ENCODE measurements around the gene POLDIP3.
A peak's percentile ranks its signal among the peaks of the same experiment; 100 is the strongest.
"Not testable (repeated sequence)": the region's sequence is repeated elsewhere in the genome, so short reads cannot be mapped to it uniquely, and the experiment has no call there.

POLDIP3 gene

DNA sequence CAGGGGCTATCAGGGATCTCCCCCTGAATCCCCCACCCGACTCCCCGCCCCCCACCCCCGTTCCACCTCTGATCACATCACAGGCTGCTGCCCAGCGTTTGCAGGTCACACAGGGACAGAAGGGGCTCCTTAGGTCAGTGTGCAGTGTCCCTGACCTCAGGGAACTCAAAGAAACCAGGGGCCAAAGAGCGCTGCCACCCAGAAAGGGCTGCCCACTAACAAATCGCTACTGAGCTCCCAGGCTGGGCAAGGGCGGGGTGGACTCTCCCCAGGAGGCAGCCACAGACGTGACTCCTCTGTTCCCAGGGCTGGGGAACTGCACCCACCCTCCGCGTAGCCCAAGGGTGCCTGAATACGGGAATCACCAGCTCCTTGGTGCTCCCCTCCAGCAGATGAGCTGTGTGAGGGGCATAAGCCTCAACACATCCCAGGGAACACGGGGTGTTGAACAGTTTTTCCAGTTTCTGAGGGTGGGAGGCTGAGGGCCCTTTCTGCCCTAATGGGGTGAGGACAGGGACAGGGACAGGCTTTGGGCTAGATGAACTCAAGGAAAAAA, 9.9 kb upstream of the POLDIP3 start:
- H3K4me3 ChIP-seq (ENCODE audit: low read length): no peak overlapping the region
- H3K4me1 ChIP-seq (ENCODE audit: control insufficient read depth, insufficient read depth, low read length): peaks cover 29% of the 10 kb centered on the region
- H3K27me3 ChIP-seq (ENCODE audit: control insufficient read depth, insufficient read depth, low read length): no peaks in the 10 kb centered on the region
- H3K9ac ChIP-seq (ENCODE audit: low read depth, low read length): no peak overlapping the region
- peaks cover 64% of the 10 kb centered on the region for H3K36me3 ChIP-seq (ENCODE audit: insufficient read depth, low read length)
- no peaks in the 10 kb centered on the region for H3K9me3 ChIP-seq (replicated peaks; ENCODE audit: low read length)
- H3K4me2 ChIP-seq (ENCODE audit: low read length): no peak overlapping the region

DNA sequence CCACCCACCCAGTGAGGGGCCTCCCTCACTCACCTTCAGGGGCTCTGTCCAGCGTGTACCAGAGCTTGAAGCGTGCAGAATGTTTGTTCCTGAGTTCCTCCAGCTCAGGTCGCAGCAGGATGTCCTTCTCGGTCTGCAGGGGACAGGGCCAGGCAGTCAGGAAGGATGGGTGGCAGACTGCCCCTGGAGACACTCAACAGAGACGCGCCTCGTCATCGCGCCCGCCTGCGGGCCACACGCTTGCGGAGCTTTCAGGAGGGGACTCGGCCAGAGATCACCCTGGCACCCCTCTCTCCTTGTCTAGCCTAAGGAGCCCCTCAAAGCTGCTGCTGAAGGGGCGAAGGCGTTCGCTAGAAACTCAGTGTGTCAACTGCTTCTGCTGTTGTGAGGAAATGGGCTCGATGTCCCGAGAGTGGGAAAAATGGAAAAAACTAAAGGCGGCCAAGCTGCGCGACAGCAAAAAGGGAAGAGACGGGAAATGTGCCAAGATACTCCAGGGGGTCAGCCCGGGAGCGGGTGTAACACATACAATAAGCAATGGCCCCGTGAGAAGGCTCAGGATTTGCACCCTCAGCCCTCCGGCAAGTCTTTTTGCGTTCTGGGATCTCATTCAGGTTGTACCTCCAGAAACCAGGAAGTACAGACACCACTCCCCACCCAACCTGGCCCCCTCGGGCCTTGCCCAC, 9.2 kb upstream of the POLDIP3 start:
- H3K27me3 ChIP-seq (ENCODE audit: control insufficient read depth, insufficient read depth, low read length): no peaks in the 10 kb centered on the region
- H3K9ac ChIP-seq (ENCODE audit: low read depth, low read length): no peak overlapping the region
- H3K4me1 ChIP-seq (ENCODE audit: control insufficient read depth, insufficient read depth, low read length): peaks cover 29% of the 10 kb centered on the region
- no peak overlapping the region for H3K4me2 ChIP-seq (ENCODE audit: low read length)
- H3K9me3 ChIP-seq (replicated peaks; ENCODE audit: low read length): no peaks in the 10 kb centered on the region
- H3K36me3 ChIP-seq (ENCODE audit: insufficient read depth, low read length): peaks cover 66% of the 10 kb centered on the region
- H3K4me3 ChIP-seq (ENCODE audit: low read length): no peak overlapping the region

DNA sequence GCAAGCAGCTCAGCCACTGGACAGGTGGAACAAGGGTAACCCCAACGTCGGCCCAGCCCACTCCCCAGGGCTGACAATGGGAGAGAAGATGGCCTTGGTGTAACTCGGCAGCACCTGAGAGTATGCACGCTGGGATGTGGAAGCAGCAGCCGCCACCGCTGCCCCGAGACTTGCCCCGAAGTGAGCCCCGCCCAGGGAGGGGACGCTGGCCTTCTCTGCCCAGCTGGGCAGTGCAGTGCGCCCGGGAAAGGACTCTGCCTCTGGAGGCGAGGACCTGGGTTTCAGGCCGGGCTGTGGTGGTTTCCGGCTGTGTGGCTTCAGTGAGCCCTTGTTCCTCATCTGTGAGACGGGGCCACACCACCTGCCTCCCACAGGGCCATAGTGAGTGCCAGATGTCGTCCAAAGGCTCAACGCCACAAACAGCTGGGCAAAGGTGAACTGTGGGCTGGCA, 8.6 kb upstream of the POLDIP3 start:
- H3K9me3 ChIP-seq (replicated peaks; ENCODE audit: low read length): no peaks in the 10 kb centered on the region
- peaks cover 63% of the 10 kb centered on the region for H3K36me3 ChIP-seq (ENCODE audit: insufficient read depth, low read length)
- H3K27me3 ChIP-seq (ENCODE audit: control insufficient read depth, insufficient read depth, low read length): no peaks in the 10 kb centered on the region
- no peak overlapping the region for H3K4me3 ChIP-seq (ENCODE audit: low read length)
- no peak overlapping the region for H3K9ac ChIP-seq (ENCODE audit: low read depth, low read length)
- H3K4me2 ChIP-seq (ENCODE audit: low read length): no peak overlapping the region
- peaks cover 29% of the 10 kb centered on the region for H3K4me1 ChIP-seq (ENCODE audit: control insufficient read depth, insufficient read depth, low read length)

DNA sequence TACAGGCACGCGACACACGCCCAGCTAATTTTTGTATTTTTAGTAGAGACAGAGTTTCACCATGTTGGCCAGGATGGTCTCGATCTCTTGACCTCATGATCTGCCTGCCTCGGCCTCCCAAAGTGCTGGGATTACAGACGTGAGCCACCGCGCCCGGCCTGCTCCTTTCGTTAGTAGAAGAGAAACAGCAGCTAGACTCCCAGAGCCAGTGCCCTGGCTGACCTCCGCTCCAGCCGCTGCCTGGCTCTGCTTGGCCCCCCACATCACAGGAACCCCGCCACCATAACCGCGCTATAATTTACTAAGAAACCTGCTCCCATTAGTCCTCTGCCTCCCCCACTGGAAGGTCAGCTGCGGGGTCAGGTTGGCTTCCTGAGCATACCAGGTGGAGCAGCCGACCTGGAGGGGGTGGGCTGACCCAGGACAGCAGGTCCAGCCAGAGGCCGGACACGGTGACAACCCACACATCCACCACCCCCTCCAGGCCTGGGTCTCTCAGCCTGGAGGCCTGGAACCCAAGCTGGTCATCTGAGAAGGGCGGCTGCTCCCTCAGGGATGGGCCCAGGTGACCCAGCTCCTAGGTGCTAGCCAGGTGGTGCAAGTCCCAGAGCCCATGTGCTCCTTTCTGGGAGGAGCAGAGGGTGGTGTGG, 7.5 kb upstream of the POLDIP3 start:
- H3K9me3 ChIP-seq (replicated peaks; ENCODE audit: low read length): no peaks in the 10 kb centered on the region
- H3K4me2 ChIP-seq (ENCODE audit: low read length): no peak overlapping the region
- H3K4me3 ChIP-seq (ENCODE audit: low read length): no peak overlapping the region
- peaks cover 29% of the 10 kb centered on the region for H3K4me1 ChIP-seq (ENCODE audit: control insufficient read depth, insufficient read depth, low read length)
- H3K9ac ChIP-seq (ENCODE audit: low read depth, low read length): no peak overlapping the region
- H3K27me3 ChIP-seq (ENCODE audit: control insufficient read depth, insufficient read depth, low read length): no peaks in the 10 kb centered on the region
- H3K36me3 ChIP-seq (ENCODE audit: insufficient read depth, low read length): peaks cover 52% of the 10 kb centered on the region

DNA sequence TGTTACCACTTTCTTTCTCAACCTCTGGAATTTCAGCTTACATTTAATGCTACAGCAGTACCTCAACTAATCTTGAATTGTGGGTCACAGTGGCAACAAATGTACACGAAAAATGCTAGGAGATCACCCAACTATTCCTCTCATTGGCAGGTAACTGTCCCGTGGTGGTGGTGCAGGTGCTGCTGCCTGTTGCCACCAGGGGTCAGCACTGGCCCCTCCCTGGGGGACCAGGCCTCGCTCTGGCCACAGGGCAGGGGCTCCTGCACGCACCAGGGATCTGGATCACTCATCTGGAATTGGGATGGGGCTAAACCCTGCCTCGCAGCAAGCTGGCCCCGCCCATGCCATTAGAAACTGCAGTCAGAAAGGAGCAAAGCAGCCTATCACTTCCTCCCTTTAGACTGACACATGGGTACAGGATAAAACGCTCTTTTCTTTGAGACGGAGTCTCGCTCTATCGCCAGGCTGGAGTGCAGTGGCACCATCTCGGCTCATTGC, 6.9 kb upstream of the POLDIP3 start:
- peaks cover 46% of the 10 kb centered on the region for H3K36me3 ChIP-seq (ENCODE audit: insufficient read depth, low read length)
- no peaks in the 10 kb centered on the region for H3K9me3 ChIP-seq (replicated peaks; ENCODE audit: low read length)
- H3K4me2 ChIP-seq (ENCODE audit: low read length): peak overlapping the region; percentile 62
- H3K27me3 ChIP-seq (ENCODE audit: control insufficient read depth, insufficient read depth, low read length): no peaks in the 10 kb centered on the region
- peaks cover 29% of the 10 kb centered on the region for H3K4me1 ChIP-seq (ENCODE audit: control insufficient read depth, insufficient read depth, low read length)
- H3K4me3 ChIP-seq (ENCODE audit: low read length): peak overlapping the region; percentile 43
- H3K9ac ChIP-seq (ENCODE audit: low read depth, low read length): peak overlapping the region; percentile 44

DNA sequence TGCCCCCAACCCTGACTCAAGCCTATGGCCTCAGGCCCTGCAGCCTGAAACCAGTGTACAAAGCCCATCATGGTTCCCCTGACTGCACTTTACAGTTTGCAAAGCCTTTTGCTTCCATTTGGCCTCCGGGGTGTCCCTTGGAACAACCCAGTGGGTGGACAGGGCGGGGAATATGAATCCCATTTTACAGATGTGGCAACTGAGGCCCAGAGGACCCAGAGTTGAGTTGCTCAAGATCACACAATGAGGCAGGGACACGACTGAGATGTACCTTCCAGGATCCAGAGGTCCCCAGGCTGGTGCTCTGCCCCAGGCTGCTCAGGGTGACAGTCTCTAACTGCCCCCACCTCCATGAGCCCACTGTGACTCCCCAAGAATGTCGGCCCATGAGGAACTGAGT, 5.4 kb upstream of the POLDIP3 start:
- no peaks in the 10 kb centered on the region for H3K9me3 ChIP-seq (replicated peaks; ENCODE audit: low read length)
- H3K36me3 ChIP-seq (ENCODE audit: insufficient read depth, low read length): peaks cover 35% of the 10 kb centered on the region
- no peak overlapping the region for H3K4me3 ChIP-seq (ENCODE audit: low read length)
- peak overlapping the region; percentile 62 for H3K4me2 ChIP-seq (ENCODE audit: low read length)
- peak overlapping the region; percentile 33 for H3K9ac ChIP-seq (ENCODE audit: low read depth, low read length)
- peaks cover 37% of the 10 kb centered on the region for H3K4me1 ChIP-seq (ENCODE audit: control insufficient read depth, insufficient read depth, low read length)
- no peaks in the 10 kb centered on the region for H3K27me3 ChIP-seq (ENCODE audit: control insufficient read depth, insufficient read depth, low read length)

DNA sequence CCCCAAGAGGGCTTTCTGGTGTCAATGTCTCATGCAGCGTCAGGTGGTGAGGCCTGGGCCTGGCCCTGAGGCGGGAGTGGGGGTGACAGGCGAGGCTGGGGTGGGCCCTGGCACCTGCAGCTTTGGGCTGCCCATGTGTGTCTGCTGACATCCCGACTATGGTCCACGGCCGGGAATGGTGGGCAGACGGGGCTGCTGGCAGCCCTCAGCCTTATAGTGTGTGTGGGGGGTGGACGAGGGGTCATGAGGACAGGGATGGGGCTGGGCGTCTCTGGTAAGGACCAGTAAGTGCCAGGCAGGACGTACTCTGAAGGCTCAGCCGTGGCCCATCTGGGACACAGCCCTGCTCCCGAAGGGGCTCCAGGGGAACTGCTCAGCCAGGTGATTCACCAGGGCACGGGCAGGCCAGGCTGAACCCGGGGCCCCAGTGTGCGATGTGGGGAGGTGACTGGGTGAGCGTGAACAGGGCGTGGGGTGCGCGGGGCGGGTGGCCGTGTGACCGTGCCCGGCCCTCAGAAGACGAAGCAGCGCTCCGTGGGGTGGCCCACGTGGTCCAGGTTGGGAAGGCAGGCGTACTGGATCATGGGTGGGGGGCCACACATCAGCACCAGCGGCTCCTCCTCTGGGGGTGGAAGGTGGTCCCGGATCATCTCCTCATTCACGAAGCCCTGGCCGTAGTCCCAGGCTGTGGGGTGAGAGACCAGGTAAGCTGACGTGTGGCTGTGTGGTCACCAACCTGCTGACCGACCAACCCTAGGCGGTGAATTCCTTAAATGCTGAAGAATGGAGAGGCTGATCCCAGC, 4.8 kb upstream of the POLDIP3 start:
- no peaks in the 10 kb centered on the region for H3K9me3 ChIP-seq (replicated peaks; ENCODE audit: low read length)
- H3K4me1 ChIP-seq (ENCODE audit: control insufficient read depth, insufficient read depth, low read length): peaks cover 37% of the 10 kb centered on the region
- H3K4me2 ChIP-seq (ENCODE audit: low read length): no peak overlapping the region
- no peak overlapping the region for H3K9ac ChIP-seq (ENCODE audit: low read depth, low read length)
- peaks cover 35% of the 10 kb centered on the region for H3K36me3 ChIP-seq (ENCODE audit: insufficient read depth, low read length)
- no peaks in the 10 kb centered on the region for H3K27me3 ChIP-seq (ENCODE audit: control insufficient read depth, insufficient read depth, low read length)
- no peak overlapping the region for H3K4me3 ChIP-seq (ENCODE audit: low read length)

DNA sequence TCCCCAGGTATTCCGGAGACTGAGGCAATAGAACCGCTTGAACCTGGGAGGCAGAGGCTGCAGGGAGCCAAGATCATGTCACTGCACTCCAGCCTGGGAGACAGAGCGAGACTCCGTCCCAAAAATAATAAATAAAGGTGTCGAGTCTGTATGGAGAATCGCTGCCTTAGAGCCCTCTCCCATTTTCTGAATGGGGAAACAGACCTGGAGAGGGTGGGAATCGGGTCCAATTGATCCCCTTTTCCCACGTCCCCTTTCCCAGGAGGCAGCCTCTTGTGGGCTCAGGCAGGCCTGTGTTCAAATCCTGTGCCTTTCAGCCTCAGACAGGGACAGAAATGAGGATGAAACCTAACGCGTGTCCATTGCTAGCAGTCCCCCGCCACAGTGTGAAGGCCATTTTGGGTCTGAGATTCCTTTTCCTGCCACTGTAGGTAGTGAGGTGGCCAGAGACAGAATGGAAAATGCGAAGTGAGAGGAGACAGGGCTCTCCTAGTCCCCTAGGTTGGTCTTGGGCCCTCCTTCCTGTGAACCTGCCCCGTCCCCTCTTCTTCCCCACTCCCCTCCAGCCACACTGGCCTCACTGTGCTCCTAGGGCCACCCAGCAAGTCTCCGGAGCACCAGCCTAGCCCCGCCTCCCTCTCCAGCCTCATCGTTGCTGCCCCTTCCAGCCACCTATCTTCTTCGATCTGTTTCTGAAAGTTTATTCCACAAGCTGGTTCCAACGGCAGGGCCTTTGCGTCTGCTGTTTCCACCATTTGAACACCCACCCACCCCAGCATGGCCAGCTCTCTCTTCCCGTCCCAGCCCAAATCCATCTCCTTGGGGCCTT, 2.7 kb upstream of the POLDIP3 start:
- H3K27me3 ChIP-seq (ENCODE audit: control insufficient read depth, insufficient read depth, low read length): no peaks in the 10 kb centered on the region
- H3K9me3 ChIP-seq (replicated peaks; ENCODE audit: low read length): no peaks in the 10 kb centered on the region
- no peak overlapping the region for H3K9ac ChIP-seq (ENCODE audit: low read depth, low read length)
- no peak overlapping the region for H3K4me2 ChIP-seq (ENCODE audit: low read length)
- H3K4me1 ChIP-seq (ENCODE audit: control insufficient read depth, insufficient read depth, low read length): peaks cover 43% of the 10 kb centered on the region
- no peak overlapping the region for H3K4me3 ChIP-seq (ENCODE audit: low read length)
- H3K36me3 ChIP-seq (ENCODE audit: insufficient read depth, low read length): peaks cover 25% of the 10 kb centered on the region

DNA sequence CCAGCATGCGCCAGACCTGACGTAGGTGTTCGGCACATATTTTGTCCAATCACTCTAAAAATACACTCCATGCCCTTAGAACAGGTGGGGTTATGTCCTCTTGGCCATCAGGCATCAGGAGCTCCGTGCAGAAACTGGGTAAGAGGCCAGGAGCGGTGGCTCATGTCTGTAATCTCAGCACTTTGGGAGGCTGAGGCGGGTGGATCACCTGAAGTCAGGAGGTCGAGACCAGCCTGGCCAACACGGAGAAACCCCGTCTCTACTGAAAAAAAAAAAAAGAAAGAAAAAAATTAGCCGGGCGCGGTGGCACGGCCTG, 1.1 kb upstream of the POLDIP3 start:
- Histone ChIP-seq H3K36me3 (ENCODE audit: insufficient read depth, low read length) (peaks cover 29% of the 10 kb centered on the region), H3K4me1 (ENCODE audit: control insufficient read depth, insufficient read depth, low read length) (peaks cover 41% of the 10 kb centered on the region), H3K4me3 (ENCODE audit: low read length) (peak overlapping the region; percentile 29), H3K4me2 (ENCODE audit: low read length) (peak overlapping the region; percentile 48), H3K9ac (ENCODE audit: low read depth, low read length) (peak overlapping the region; percentile 26)
- not testable (repeated sequence) for H3K9me3 ChIP-seq (replicated peaks; ENCODE audit: low read length); H3K27me3 ChIP-seq (ENCODE audit: control insufficient read depth, insufficient read depth, low read length)

DNA sequence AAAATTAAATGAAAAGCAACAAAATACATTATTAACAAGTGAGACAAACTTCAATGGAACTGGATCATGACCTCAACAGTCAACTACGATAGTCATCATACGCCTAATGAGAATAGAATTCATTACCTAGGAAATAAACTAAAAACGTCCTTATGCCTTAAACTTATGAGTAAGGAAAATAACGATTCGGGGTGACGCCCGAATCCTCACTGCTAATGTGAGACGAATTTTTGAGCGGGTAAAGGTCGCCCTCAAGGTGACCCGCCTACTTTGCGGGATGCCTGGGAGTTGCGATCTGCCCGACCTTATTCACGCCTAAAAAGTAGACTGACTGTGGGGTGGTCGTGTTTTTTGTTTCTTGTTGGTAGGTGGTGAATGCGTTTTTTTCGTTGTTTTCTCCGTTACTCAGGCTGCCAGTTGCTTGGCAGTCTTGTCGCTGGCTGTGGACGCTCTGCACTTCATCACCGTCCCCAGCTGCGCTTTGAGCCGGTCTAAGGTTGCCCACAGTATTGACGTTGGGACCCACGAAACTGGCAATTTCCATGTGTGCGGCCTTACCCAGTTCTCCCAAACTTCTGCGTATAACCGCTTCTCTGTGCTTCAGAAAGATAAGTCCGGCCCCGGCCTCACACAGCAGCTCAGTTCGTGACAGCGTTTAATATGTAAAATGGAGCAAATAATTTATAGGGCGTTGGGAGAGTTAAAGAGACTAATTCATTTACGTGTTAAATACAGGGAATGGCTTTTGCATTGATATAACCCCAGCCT, 593 bp upstream of the POLDIP3 start:
- Histone ChIP-seq H3K9me3 (replicated peaks; ENCODE audit: low read length) (no peaks in the 10 kb centered on the region), H3K27me3 (ENCODE audit: control insufficient read depth, insufficient read depth, low read length) (no peaks in the 10 kb centered on the region), H3K9ac (ENCODE audit: low read depth, low read length) (peak overlapping the region; percentile 97), H3K4me3 (ENCODE audit: low read length) (peak overlapping the region; percentile 89), H3K36me3 (ENCODE audit: insufficient read depth, low read length) (peaks cover 34% of the 10 kb centered on the region), H3K4me2 (ENCODE audit: low read length) (peak overlapping the region; percentile 94), H3K4me1 (ENCODE audit: control insufficient read depth, insufficient read depth, low read length) (peaks cover 38% of the 10 kb centered on the region)
